Trophoblast cell (in vitro differentiated cells and primary cell): ENCODE data around the gene SBNO2.

ENCODE experiments used
- DNase-seq, 2 donors: peaks; one replicate each; pipeline ENCODE4 v3.0.0-alpha.2; 2016
- H2AFZ ChIP-seq: 2 replicates; pipeline ENCODE4 v1.6.1; 2013; ENCODE audit warnings: low read length, moderate library complexity, mild to moderate bottlenecking; ENCODE audit not compliant: insufficient read depth, poor library complexity
- H2AK5ac ChIP-seq: 2 replicates; pipeline ENCODE4 v1.6.1; 2013; ENCODE audit warnings: mild to moderate bottlenecking, low read length
- H2BK120ac ChIP-seq: 2 replicates; pipeline ENCODE4 v1.6.1; 2013; ENCODE audit warnings: low read length, mild to moderate bottlenecking, moderate library complexity; ENCODE audit not compliant: insufficient read depth, poor library complexity
- H2BK12ac ChIP-seq: 2 replicates; pipeline ENCODE4 v1.6.1; 2013; ENCODE audit warnings: mild to moderate bottlenecking, low read length, moderate library complexity
- H2BK5ac ChIP-seq: 2 replicates; pipeline ENCODE4 v1.6.1; 2013; ENCODE audit warnings: low read length, low read depth, moderate library complexity, mild to moderate bottlenecking; ENCODE audit not compliant: poor library complexity
- H3K14ac ChIP-seq: 2 replicates; pipeline ENCODE4 v1.6.1; 2013; ENCODE audit warnings: mild to moderate bottlenecking, low read length
- H3K18ac ChIP-seq: 2 replicates; pipeline ENCODE4 v1.6.1; 2013; ENCODE audit warnings: mild to moderate bottlenecking, low read length
- H3K23ac ChIP-seq: 2 replicates; pipeline ENCODE4 v1.6.1; 2013; ENCODE audit warnings: low read length
- H3K27ac ChIP-seq: 2 replicates; pipeline ENCODE4 v1.5.1; 2013; ENCODE audit warnings: low read depth, mild to moderate bottlenecking, inconsistent platforms, low read length, moderate library complexity
- H3K27me3 ChIP-seq: 2 replicates; pipeline ENCODE4 v1.6.1; 2013; ENCODE audit warnings: inconsistent platforms, mild to moderate bottlenecking, low read length, moderate library complexity; ENCODE audit not compliant: insufficient read depth
- H3K36me3 ChIP-seq, 2 experiments: 1 replicate in 1 of 2; 2 replicates in 1 of 2; pipeline ENCODE4 v1.6.1; 2013; ENCODE audit warnings: low read length in 2 of 2, mild to moderate bottlenecking in 2 of 2, moderate library complexity in 1 of 2; ENCODE audit not compliant: insufficient read depth in 2 of 2, control insufficient read depth in 1 of 2
- H3K4ac ChIP-seq: 2 replicates; pipeline ENCODE4 v1.6.1; 2013; ENCODE audit warnings: low read depth, mild to moderate bottlenecking, low read length, moderate library complexity
- H3K4me1 ChIP-seq, 2 experiments: 1 replicate in 1 of 2; 2 replicates in 1 of 2; pipeline ENCODE4 v1.6.1; 2013; ENCODE audit warnings: low read length in 2 of 2, mild to moderate bottlenecking in 2 of 2, moderate library complexity in 1 of 2; ENCODE audit not compliant: insufficient read depth in 2 of 2, control insufficient read depth in 1 of 2
- H3K4me2 ChIP-seq: 2 replicates; pipeline ENCODE4 v1.6.1; 2013; ENCODE audit warnings: inconsistent platforms, mild to moderate bottlenecking, low read length, moderate library complexity
- H3K4me3 ChIP-seq: 2 replicates; pipeline ENCODE4 v1.5.1; 2013; ENCODE audit warnings: mild to moderate bottlenecking, low read depth, low read length, inconsistent platforms
- H3K79me1 ChIP-seq: one replicate; pipeline ENCODE4 v1.6.1; 2013; ENCODE audit warnings: low read length
- H3K79me2 ChIP-seq: 2 replicates; pipeline ENCODE4 v1.6.1; 2013; ENCODE audit warnings: low read length, mild to moderate bottlenecking; ENCODE audit not compliant: control insufficient read depth, insufficient read depth, poor library complexity
- H3K9ac ChIP-seq: 2 replicates; pipeline ENCODE4 v1.6.1; 2013; ENCODE audit warnings: mild to moderate bottlenecking, low read length
- H3K9me3 ChIP-seq: 2 replicates; pipeline ENCODE4 v1.6.1; 2013; ENCODE audit warnings: low read depth, mild to moderate bottlenecking, control low read depth, inconsistent platforms, low read length; ENCODE audit not compliant: insufficient read depth
- H4K12ac ChIP-seq: 2 replicates; pipeline ENCODE4 v1.6.1; 2013; ENCODE audit warnings: low read depth, mild to moderate bottlenecking, low read length, moderate library complexity
- H4K8ac ChIP-seq: 2 replicates; pipeline ENCODE4 v1.6.1; 2013; ENCODE audit warnings: low read depth, mild to moderate bottlenecking, low read length, moderate library complexity
- H4K91ac ChIP-seq: one replicate; pipeline ENCODE4 v1.6.1; 2013; ENCODE audit warnings: low read depth, mild to moderate bottlenecking, low read length, moderate library complexity
- WGBS: extraction: QIAGEN DNeasy Blood & Tissue Kit; methylation state at CpG from one replicate; pipeline ENCODE4 v1.1.7; 2013; ENCODE audit warnings: missing lambda C conversion rate; ENCODE audit not compliant: insufficient read length, insufficient coverage; ENCODE audit errors: extremely low coverage; 5-methylcytosine and 5-hydroxymethylcytosine counted together

SBNO2 gene

DNA sequence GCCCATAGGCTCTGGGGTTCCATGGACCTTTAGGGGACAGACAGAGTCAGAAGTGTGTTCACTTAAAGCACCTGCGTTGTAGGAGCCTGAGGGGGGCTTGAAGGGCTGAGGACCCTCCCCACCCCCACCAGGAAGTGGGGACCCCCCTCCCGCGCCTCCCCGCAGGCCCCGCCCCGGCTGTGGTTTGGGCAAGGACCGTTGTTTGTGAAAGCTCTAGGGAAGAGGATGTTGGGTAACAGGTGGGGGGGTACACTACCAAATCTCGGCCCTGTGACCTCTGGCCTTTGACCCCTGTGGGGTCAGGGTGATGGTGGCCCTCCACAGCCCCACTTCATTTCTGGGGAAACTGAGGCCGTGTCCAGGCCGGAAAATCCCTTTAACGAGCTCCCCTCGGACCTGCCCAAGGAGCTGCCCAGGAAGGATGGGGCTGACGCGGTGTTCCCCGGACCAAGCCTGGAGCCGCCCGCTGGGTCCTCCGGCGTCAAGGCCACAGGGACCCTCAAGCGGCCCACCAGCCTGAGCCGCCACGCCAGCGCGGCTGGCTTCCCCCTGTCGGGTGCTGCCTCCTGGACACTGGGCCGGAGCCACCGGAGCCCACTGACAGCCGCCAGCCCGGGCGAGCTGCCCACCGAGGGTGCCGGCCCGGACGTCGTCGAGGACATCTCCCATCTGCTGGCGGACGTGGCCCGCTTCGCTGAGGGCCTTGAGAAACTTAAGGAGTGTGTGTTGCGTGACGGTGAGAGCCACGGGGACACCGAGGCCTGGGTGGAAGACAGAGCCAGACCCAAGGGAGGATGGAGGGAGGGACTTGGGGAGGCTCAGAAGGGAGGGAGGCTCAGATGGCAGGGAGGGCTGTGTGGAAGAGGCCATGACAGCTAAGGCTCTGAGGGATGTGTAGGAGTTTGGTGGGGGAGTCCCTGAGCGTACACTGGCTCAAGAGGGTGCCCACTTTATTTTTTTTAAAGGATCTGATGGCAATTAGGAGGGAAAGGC lies 105.8 kb downstream of the SBNO2 start:
- no peak overlapping the region for H2AK5ac ChIP-seq
- no peak overlapping the region for H3K4me3 ChIP-seq
- no peak overlapping the region for H4K12ac ChIP-seq
- H4K91ac ChIP-seq, result no peak overlapping the region
- no peak overlapping the region for H3K4ac ChIP-seq
- peaks cover 18% of the 10 kb centered on the region for H3K79me1 ChIP-seq
- no CpG with 5 or more reads among the region's 45 CpGs for WGBS
- H3K79me2 ChIP-seq, result no peaks in the 10 kb centered on the region
- H3K4me2 ChIP-seq, result no peak overlapping the region
- H3K4me1 ChIP-seq, result peaks cover 34 to 36% of the 10 kb centered on the region in 2 experiments
- no peak overlapping the region for H2AFZ ChIP-seq
- peaks cover 6% of the 10 kb centered on the region for H3K9me3 ChIP-seq
- no peak overlapping the region for H3K14ac ChIP-seq
- H3K18ac ChIP-seq, result no peak overlapping the region
- no peak for DNase-seq
- H3K23ac ChIP-seq, result no peak overlapping the region
- no peaks in the 10 kb centered on the region for H3K36me3 ChIP-seq
- peaks cover 11% of the 10 kb centered on the region for H3K27me3 ChIP-seq
- H2BK5ac ChIP-seq, result no peak overlapping the region
- no peak overlapping the region for H2BK120ac ChIP-seq
- no peak overlapping the region for H3K27ac ChIP-seq
- H2BK12ac ChIP-seq, result no peak overlapping the region
- H3K9ac ChIP-seq, result no peak overlapping the region
- H4K8ac ChIP-seq, result no peak overlapping the region

DNA sequence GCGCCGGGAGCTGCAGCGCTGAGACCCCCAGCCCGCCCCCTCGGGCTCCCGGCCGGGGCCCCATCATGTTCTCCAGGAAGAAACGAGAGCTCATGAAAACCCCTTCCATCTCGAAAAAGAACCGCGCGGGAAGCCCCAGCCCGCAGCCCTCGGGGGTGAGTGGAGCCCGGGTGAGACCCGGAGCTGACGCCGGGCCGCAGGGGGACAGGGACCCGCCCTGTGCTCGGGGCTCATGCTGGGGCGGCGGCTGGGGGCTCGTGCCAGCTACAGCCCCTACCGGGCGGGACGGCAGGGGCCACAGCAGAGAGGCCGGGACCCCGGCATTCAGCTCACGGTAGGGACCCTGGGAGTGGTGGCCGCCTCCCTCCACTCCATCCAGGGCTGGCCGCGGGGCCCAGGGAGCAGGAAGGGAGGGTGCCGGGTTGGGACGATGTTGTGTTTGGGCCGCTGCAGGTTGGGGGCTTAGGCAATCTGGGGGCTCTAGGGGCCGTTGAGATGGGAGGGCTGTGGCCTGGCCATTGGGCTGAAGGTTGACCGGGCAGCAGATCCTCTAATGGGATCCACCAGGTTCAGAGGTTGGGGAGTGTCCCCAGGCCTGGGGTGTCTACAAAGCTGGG lies 106.6 kb downstream of the SBNO2 start:
- peak overlapping the region; percentile 68 for H2BK120ac ChIP-seq
- H3K23ac ChIP-seq, result no peak overlapping the region
- peaks cover 18% of the 10 kb centered on the region for H3K79me1 ChIP-seq
- H3K27me3 ChIP-seq, result peaks cover 11% of the 10 kb centered on the region
- peak overlapping the region; percentile 39 for H2AFZ ChIP-seq
- H3K36me3 ChIP-seq, result no peaks in the 10 kb centered on the region
- peak overlapping the region; percentile 8 for H2BK12ac ChIP-seq
- H3K79me2 ChIP-seq, result no peaks in the 10 kb centered on the region
- H3K4me3 ChIP-seq, result no peak overlapping the region
- H2BK5ac ChIP-seq, result no peak overlapping the region
- peak; percentile 45 to 60 for DNase-seq
- H3K27ac ChIP-seq, result no peak overlapping the region
- peak overlapping the region; percentile 60 for H3K4me2 ChIP-seq
- peak overlapping the region; percentile 59 for H4K91ac ChIP-seq
- no peak overlapping the region for H3K4ac ChIP-seq
- peaks cover 11% of the 10 kb centered on the region for H3K9me3 ChIP-seq
- peak overlapping the region; percentile 51 for H4K8ac ChIP-seq
- no peak overlapping the region for H2AK5ac ChIP-seq
- no peak overlapping the region for H3K9ac ChIP-seq
- H4K12ac ChIP-seq, result peak overlapping the region; percentile 26
- peak overlapping the region; percentile 19 for H3K18ac ChIP-seq
- WGBS, result no CpG with 5 or more reads among the region's 38 CpGs
- peaks cover 34 to 36% of the 10 kb centered on the region in 2 experiments for H3K4me1 ChIP-seq
- H3K14ac ChIP-seq, result no peak overlapping the region

DNA sequence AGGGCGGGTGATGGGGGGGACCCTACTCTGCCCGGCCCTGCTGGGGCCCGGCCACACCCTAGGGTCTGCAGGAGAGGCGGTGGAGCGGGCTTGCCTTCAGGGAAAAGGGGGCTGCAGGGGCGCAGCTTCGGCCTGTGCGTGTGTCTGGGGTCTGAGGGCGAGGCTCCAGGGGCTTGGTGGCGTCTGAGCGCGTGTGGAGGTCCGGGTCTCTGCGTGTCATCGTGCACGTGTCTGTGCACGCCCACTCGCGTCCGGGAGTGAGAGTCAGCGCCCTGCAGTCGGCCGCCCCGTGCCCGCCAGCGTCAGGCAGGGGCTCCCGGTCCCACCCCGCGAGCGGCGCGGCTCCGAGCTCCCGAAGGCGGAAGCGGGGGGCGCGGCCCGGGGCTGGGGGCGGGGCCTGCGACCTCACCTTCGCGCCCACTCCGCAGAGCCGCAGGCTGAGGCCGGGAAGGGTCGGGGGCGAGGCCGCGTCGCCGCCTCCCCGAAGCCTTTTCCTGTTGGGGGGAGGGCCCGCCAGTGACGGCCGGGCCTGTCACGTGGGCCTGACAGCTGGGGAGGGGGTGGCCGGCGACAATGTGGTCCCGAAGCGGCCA lies 107.2 kb downstream of the SBNO2 start, which contains the start of gene ARHGAP45:
Gene ARHGAP45, plus strand, starts transcription at position 420 of the 593 bp plus-strand sequence. CDS start 239 bp downstream, outside the sequence.
- Histone ChIP-seq H3K4me1 (peaks cover 34 to 36% of the 10 kb centered on the region in 2 experiments), H2AK5ac (peak within 1 kb of the TSS; percentile 6), H4K12ac (peak within 1 kb of the TSS; percentile 32), H3K18ac (peak within 1 kb of the TSS; percentile 67), H3K79me1 (peaks cover 18% of the 10 kb centered on the region), H3K36me3 (no peaks in the 10 kb centered on the region), H3K4me3 (peak within 1 kb of the TSS; percentile 60), H3K9me3 (peaks cover 15% of the 10 kb centered on the region), H4K8ac (peak within 1 kb of the TSS; percentile 77), H3K4ac (peak within 1 kb of the TSS; percentile 87), H2BK120ac (peak within 1 kb of the TSS; percentile 89), H3K79me2 (no peaks in the 10 kb centered on the region), H4K91ac (peak within 1 kb of the TSS; percentile 84), H2BK12ac (peak within 1 kb of the TSS; percentile 76), H2AFZ (peak within 1 kb of the TSS; percentile 82), H3K27me3 (peaks cover 11% of the 10 kb centered on the region), H2BK5ac (peak within 1 kb of the TSS; percentile 65), H3K23ac (no peak within 1 kb of the TSS), H3K27ac (peak within 1 kb of the TSS; percentile 87), H3K9ac (no peak within 1 kb of the TSS), H3K4me2 (peak within 1 kb of the TSS; percentile 60), H3K14ac (peak within 1 kb of the TSS; percentile 92)
- DNase-seq, result peak in 1 of 2 donors; percentile 51
- no CpG with 5 or more reads among the region's 61 CpGs for WGBS

DNA sequence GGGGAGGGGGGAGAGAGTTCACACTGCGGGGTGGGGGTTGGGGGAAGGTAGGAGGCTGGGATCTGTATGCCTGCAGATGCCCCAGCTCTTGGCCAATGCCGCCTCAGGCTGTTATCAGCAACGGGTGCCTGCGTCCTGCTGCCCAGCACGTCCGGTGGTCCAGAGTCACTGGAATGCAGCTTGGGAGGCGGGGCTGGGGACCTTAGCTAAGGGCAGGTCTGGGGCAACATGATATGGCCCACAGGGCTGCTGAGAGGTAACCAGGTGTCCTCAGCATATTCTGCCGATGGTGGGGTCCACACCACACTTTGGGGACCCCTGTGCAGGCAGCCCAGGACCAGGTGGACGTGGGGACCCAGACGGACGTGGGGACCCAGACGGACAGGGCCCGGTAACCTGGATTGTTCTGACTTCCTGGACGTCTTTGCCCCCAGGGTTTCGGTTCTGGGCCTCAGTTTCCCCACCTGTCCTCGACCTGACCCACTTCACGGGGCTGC lies 107.8 kb downstream of the SBNO2 start:
- no peaks in the 10 kb centered on the region for H3K36me3 ChIP-seq
- peak overlapping the region; percentile 89 for H2BK120ac ChIP-seq
- H3K4me1 ChIP-seq, result peaks cover 34 to 35% of the 10 kb centered on the region in 2 experiments
- peak overlapping the region; percentile 84 for H4K91ac ChIP-seq
- H2AFZ ChIP-seq, result peak overlapping the region; percentile 82
- WGBS, result no CpG with 5 or more reads among the region's 17 CpGs
- peak overlapping the region; percentile 56 for H4K8ac ChIP-seq
- peak overlapping the region; percentile 6 for H2AK5ac ChIP-seq
- no peak overlapping the region for H3K4me3 ChIP-seq
- H3K27me3 ChIP-seq, result peaks cover 8% of the 10 kb centered on the region
- peaks cover 15% of the 10 kb centered on the region for H3K9me3 ChIP-seq
- peak overlapping the region; percentile 60 for H3K4me2 ChIP-seq
- peak overlapping the region; percentile 87 for H3K4ac ChIP-seq
- peak overlapping the region; percentile 32 for H4K12ac ChIP-seq
- H3K27ac ChIP-seq, result peak overlapping the region; percentile 87
- no peaks in the 10 kb centered on the region for H3K79me2 ChIP-seq
- peak overlapping the region; percentile 76 for H2BK12ac ChIP-seq
- DNase-seq, result peak; percentile 97 to 99
- no peak overlapping the region for H3K9ac ChIP-seq
- H2BK5ac ChIP-seq, result peak overlapping the region; percentile 57
- H3K79me1 ChIP-seq, result peaks cover 18% of the 10 kb centered on the region
- no peak overlapping the region for H3K23ac ChIP-seq
- H3K18ac ChIP-seq, result peak overlapping the region; percentile 20
- peak overlapping the region; percentile 92 for H3K14ac ChIP-seq
